ENCODE data around the gene CEP170B. TPM values are rescaled to one million over a fixed set of nuclear protein-coding genes. Genes with fewer than 3 reads are reported as not detected.

CEP170B gene
- total and polyA plus RNA-seq, 2 of the 13 experiments (the other 11 are each of a cell fraction or from before 2014, with no cell fraction given), result 4.3 to 8.8 TPM

DNA sequence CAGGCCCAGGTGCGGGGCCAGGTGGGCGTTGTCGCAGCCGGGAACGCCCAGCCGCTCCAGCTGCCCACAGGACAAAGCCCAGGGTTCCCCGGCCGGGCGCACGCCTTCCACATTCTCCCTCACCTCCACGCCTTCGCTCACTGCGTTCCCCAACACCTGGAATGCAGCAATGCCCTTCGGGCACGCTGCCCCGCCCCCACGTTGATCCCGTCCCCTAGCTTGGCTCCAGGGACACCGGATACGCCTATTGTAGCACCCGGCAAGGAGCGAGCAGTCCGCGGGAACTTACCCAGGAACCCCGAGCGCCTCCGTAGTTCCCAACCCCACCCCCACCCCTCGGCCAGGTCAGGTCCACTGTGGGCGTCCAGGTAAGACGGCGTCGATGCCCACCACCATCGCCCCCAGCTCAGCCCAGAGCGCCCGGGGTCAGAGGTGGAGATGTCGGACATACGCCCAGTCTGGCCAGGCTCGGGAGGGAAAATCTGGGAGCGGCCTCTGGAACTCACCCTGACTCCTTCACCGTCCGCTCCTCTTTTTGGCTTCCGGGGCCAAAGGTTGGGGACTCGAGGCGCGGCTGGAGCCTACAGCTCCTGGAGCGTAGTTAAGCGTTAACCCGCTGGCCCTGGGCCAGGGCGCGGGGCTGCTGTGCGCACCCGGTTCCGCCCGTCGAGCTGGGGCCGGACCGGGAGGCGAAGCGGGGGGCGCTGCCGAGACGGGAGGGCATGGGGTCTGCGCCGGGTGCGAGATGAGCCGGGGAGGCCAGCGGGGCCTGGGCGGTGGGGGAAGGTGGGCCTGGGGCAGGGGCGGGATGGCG, 594 bp upstream of the CEP170B start (continued):
- TF ChIP-seq, protein P1, sequence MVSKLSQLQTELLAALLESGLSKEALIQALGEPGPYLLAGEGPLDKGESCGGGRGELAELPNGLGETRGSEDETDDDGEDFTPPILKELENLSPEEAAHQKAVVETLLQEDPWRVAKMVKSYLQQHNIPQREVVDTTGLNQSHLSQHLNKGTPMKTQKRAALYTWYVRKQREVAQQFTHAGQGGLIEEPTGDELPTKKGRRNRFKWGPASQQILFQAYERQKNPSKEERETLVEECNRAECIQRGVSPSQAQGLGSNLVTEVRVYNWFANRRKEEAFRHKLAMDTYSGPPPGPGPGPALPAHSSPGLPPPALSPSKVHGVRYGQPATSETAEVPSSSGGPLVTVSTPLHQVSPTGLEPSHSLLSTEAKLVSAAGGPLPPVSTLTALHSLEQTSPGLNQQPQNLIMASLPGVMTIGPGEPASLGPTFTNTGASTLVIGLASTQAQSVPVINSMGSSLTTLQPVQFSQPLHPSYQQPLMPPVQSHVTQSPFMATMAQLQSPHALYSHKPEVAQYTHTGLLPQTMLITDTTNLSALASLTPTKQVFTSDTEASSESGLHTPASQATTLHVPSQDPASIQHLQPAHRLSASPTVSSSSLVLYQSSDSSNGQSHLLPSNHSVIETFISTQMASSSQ (IDR thresholded peaks at IDR 0.05; ENCODE audit: low read depth), result peak; percentile 84
- TF ChIP-seq, protein P1 (CRISPR knock-in tag; IDR thresholded peaks at IDR 0.05; ENCODE audit: borderline replicate concordance), result peak; percentile 95
- TF ChIP-seq NFKBIZ (CRISPR knock-in tag; IDR thresholded peaks at IDR 0.05) (no peak), ZNF296 (CRISPR knock-in tag; conservative IDR thresholded peaks at IDR 0.05) (no peak; the same call in 1 of the 2 replicates), KDM6A (CRISPR knock-in tag; IDR thresholded peaks at IDR 0.05; ENCODE audit: low read depth) (peak; percentile 40; the same call in 1 of the 2 replicates), FOXK2 (IDR thresholded peaks at IDR 0.05) (no peak), ZNF33A (CRISPR knock-in tag; IDR thresholded peaks at IDR 0.05; ENCODE audit: borderline replicate concordance) (no peak), ZNF780A (CRISPR knock-in tag; IDR thresholded peaks at IDR 0.05) (no peak), ATAD3A (CRISPR knock-in tag; IDR thresholded peaks at IDR 0.05) (no peak), RXRA (CRISPR knock-in tag; IDR thresholded peaks at IDR 0.05) (peak; percentile 44; the same call in 1 of the 2 replicates), CENPX (CRISPR knock-in tag; IDR thresholded peaks at IDR 0.05) (no peak), ARID2 (CRISPR knock-in tag; IDR thresholded peaks at IDR 0.05; ENCODE audit: borderline replicate concordance) (no peak), ATM (IDR thresholded peaks at IDR 0.05; ENCODE audit: borderline replicate concordance) (no peak), RFX1 (IDR thresholded peaks at IDR 0.05) (no peak), ZFP41 (CRISPR knock-in tag; IDR thresholded peaks at IDR 0.05; ENCODE audit: borderline replicate concordance) (0 out of 2 replicates have a peak, but pooled peaks have one; percentile 31), RARA (CRISPR knock-in tag; IDR thresholded peaks at IDR 0.05) (no peak; the same call in 1 of the 2 replicates), AGO1 (IDR thresholded peaks at IDR 0.05; ENCODE audit: low read depth, low read length, poor library complexity, severe bottlenecking) (no peak), POLR2AphosphoS5 (IDR thresholded peaks at IDR 0.05; ENCODE audit: low read depth, low read length) (peak; percentile 81), HNRNPH1 (optimal IDR thresholded peaks at IDR 0.05; ENCODE audit: low read depth, low read length) (no peak), ZNF343 (CRISPR knock-in tag; IDR thresholded peaks at IDR 0.05) (no peak)
- TF ChIP-seq, protein P2, sequence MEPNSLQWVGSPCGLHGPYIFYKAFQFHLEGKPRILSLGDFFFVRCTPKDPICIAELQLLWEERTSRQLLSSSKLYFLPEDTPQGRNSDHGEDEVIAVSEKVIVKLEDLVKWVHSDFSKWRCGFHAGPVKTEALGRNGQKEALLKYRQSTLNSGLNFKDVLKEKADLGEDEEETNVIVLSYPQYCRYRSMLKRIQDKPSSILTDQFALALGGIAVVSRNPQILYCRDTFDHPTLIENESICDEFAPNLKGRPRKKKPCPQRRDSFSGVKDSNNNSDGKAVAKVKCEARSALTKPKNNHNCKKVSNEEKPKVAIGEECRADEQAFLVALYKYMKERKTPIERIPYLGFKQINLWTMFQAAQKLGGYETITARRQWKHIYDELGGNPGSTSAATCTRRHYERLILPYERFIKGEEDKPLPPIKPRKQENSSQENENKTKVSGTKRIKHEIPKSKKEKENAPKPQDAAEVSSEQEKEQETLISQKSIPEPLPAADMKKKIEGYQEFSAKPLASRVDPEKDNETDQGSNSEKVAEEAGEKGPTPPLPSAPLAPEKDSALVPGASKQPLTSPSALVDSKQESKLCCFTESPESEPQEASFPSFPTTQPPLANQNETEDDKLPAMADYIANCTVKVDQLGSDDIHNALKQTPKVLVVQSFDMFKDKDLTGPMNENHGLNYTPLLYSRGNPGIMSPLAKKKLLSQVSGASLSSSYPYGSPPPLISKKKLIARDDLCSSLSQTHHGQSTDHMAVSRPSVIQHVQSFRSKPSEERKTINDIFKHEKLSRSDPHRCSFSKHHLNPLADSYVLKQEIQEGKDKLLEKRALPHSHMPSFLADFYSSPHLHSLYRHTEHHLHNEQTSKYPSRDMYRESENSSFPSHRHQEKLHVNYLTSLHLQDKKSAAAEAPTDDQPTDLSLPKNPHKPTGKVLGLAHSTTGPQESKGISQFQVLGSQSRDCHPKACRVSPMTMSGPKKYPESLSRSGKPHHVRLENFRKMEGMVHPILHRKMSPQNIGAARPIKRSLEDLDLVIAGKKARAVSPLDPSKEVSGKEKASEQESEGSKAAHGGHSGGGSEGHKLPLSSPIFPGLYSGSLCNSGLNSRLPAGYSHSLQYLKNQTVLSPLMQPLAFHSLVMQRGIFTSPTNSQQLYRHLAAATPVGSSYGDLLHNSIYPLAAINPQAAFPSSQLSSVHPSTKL (CRISPR knock-in tag; IDR thresholded peaks at IDR 0.05), result no peak
- TF ChIP-seq, protein P3, sequence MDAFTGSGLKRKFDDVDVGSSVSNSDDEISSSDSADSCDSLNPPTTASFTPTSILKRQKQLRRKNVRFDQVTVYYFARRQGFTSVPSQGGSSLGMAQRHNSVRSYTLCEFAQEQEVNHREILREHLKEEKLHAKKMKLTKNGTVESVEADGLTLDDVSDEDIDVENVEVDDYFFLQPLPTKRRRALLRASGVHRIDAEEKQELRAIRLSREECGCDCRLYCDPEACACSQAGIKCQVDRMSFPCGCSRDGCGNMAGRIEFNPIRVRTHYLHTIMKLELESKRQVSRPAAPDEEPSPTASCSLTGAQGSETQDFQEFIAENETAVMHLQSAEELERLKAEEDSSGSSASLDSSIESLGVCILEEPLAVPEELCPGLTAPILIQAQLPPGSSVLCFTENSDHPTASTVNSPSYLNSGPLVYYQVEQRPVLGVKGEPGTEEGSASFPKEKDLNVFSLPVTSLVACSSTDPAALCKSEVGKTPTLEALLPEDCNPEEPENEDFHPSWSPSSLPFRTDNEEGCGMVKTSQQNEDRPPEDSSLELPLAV (CRISPR knock-in tag; conservative IDR thresholded peaks at IDR 0.05; ENCODE audit: low read depth), result no peak
